Measurements from ENCODE around the gene IFITM10.
"Not testable (repeated sequence)": the region's sequence is repeated elsewhere in the genome, so short reads cannot be mapped to it uniquely, and the experiment has no call there.

The IFITM10 gene

GRCh38 chr11:1694846-1695547, 55.4 kb downstream of the IFITM10 start:
- Histone ChIP-seq H3K27me3 (replicated peaks; ENCODE audit: control insufficient read depth, insufficient read depth, low read length) (peaks cover 71% of the 10 kb centered on the region), H3K4me3 (ENCODE audit: low read length) (no peak overlapping the region), H3K36me3 (ENCODE audit: control insufficient read depth, insufficient read depth, low read length, severe bottlenecking) (no peaks in the 10 kb centered on the region), H3K4me1 (ENCODE audit: control insufficient read depth, insufficient read depth, low read length) (no peaks in the 10 kb centered on the region), H3K9ac (ENCODE audit: low read length) (no peak overlapping the region), H3K9me3 (ENCODE audit: control insufficient read depth, low read length) (peaks cover 6% of the 10 kb centered on the region)
- no peak for DNase-seq (ENCODE audit: low read depth)

- DNase-seq (ENCODE audit: low read depth), result peak; percentile 91
- peaks cover 6% of the 10 kb centered on the region for H3K9me3 ChIP-seq (ENCODE audit: control insufficient read depth, low read length)
- no peaks in the 10 kb centered on the region for H3K4me1 ChIP-seq (ENCODE audit: control insufficient read depth, insufficient read depth, low read length)
- no peak overlapping the region for H3K9ac ChIP-seq (ENCODE audit: low read length)
- H3K4me3 ChIP-seq (ENCODE audit: low read length), result no peak overlapping the region
- H3K27me3 ChIP-seq (replicated peaks; ENCODE audit: control insufficient read depth, insufficient read depth, low read length), result peaks cover 67% of the 10 kb centered on the region
- H3K36me3 ChIP-seq (ENCODE audit: control insufficient read depth, insufficient read depth, low read length, severe bottlenecking), result no peaks in the 10 kb centered on the region
Observed at GRCh38 chr11:1694064-1694845, 56.1 kb downstream of the IFITM10 start.

GRCh38 chr11:1693327-1694063, 56.9 kb downstream of the IFITM10 start:
- no peak overlapping the region for H3K4me3 ChIP-seq (ENCODE audit: low read length)
- DNase-seq (ENCODE audit: low read depth), result peak; percentile 88

DNA sequence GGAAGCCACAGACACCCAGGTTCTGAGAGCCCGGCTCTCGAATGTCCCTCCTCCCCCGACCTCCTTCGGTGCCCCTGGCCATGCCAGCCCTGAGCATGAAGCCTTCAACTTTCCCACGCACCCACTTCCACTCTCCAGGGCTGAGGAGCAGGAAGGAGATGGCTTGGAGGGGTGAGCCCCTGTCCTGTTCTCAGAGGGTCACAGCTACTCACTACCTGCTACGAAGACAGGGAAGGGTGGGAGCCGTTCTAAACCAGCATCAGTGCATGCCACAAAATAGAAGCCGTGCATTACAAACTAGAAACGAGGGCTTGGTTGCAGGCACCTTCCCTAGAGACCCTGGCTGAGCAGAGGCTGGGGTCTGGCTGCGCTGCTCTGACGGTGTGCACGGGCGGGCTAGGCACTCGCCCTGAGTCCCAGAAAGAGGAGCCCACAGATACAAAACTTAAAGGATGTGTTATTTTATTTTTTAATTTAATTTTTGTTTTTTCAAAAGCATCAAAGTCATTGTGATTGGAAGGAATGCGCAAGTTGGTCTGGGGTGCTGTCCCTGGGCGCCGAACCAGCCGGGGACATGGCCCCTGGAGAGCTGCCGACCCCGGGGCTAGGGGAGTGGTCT, 57.6 kb downstream of the IFITM10 start:
- H3K4me1 ChIP-seq (ENCODE audit: control insufficient read depth, insufficient read depth, low read length), result no peaks in the 10 kb centered on the region
- H3K9me3 ChIP-seq (ENCODE audit: control insufficient read depth, low read length), result peaks cover 3% of the 10 kb centered on the region
- no peaks in the 10 kb centered on the region for H3K36me3 ChIP-seq (ENCODE audit: control insufficient read depth, insufficient read depth, low read length, severe bottlenecking)
- H3K4me3 ChIP-seq (ENCODE audit: low read length), result no peak overlapping the region
- no peak overlapping the region for H3K9ac ChIP-seq (ENCODE audit: low read length)
- DNase-seq (ENCODE audit: low read depth), result no peak
- peaks cover 63% of the 10 kb centered on the region for H3K27me3 ChIP-seq (replicated peaks; ENCODE audit: control insufficient read depth, insufficient read depth, low read length)

More at GRCh38 chr11:1693327-1694063, 56.9 kb downstream of the IFITM10 start:
- Histone ChIP-seq H3K9me3 (ENCODE audit: control insufficient read depth, low read length) (peaks cover 6% of the 10 kb centered on the region), H3K4me1 (ENCODE audit: control insufficient read depth, insufficient read depth, low read length) (no peaks in the 10 kb centered on the region), H3K27me3 (replicated peaks; ENCODE audit: control insufficient read depth, insufficient read depth, low read length) (peaks cover 69% of the 10 kb centered on the region), H3K36me3 (ENCODE audit: control insufficient read depth, insufficient read depth, low read length, severe bottlenecking) (no peaks in the 10 kb centered on the region), H3K9ac (ENCODE audit: low read length) (peak overlapping the region; percentile 42)

- no peak for DNase-seq (ENCODE audit: low read depth)
- Histone ChIP-seq H3K9me3 (ENCODE audit: control insufficient read depth, low read length) (peaks cover 3% of the 10 kb centered on the region), H3K36me3 (ENCODE audit: control insufficient read depth, insufficient read depth, low read length, severe bottlenecking) (no peaks in the 10 kb centered on the region), H3K4me1 (ENCODE audit: control insufficient read depth, insufficient read depth, low read length) (no peaks in the 10 kb centered on the region), H3K9ac (ENCODE audit: low read length) (no peak overlapping the region), H3K27me3 (replicated peaks; ENCODE audit: control insufficient read depth, insufficient read depth, low read length) (peaks cover 58% of the 10 kb centered on the region), H3K4me3 (ENCODE audit: low read length) (no peak overlapping the region)
Observed at GRCh38 chr11:1691878-1692707, 58.3 kb downstream of the IFITM10 start.

- Histone ChIP-seq H3K9ac (ENCODE audit: low read length) (no peak overlapping the region), H3K27me3 (replicated peaks; ENCODE audit: control insufficient read depth, insufficient read depth, low read length) (peaks cover 53% of the 10 kb centered on the region), H3K36me3 (ENCODE audit: control insufficient read depth, insufficient read depth, low read length, severe bottlenecking) (no peaks in the 10 kb centered on the region), H3K4me3 (ENCODE audit: low read length) (no peak overlapping the region), H3K9me3 (ENCODE audit: control insufficient read depth, low read length) (no peaks in the 10 kb centered on the region), H3K4me1 (ENCODE audit: control insufficient read depth, insufficient read depth, low read length) (no peaks in the 10 kb centered on the region)
- DNase-seq (ENCODE audit: low read depth), result no peak
Observed at GRCh38 chr11:1691026-1691877, 59.1 kb downstream of the IFITM10 start.

DNA sequence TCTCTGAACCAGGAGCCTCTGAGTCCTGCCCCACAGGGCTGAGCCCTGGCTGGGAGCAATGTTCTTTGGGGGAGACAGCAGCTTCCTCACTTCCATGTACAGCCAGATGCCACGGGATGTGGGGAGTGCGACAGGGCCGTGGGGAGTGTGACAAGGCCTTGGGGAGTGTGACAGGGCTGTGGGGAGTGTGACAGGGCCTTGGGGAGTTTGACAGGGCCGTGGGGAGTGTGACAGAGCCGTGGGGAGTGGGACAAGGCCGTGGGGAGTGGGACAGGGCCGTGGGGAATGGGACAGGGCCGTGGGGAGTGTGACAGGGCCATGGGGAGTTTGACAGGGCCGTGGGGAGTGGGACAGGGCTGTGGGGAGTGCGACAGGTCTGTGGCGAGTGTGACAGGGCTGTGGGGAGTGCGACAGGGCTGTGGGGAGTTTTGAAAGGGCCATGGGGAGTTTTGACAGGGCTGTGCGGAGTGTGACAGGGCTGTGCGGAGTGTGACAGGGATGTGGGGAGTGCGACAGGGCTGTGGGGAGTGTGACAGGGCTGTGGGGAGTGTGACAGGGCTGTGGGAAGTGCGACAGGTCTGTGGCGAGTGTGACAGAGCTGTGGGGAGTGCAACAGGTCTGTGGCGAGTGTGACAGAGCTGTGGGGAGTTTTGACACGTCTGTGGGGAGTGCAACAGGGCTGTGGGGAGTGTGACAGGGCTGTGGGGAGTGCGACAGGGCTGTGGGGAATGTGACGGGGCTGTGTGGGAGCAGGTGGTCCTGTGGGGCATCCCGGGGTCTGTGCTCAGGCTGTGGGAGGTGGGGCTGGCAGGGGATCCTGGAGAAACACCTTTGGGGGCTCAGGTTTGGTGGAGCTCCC, 60.0 kb downstream of the IFITM10 start:
- H3K27me3 ChIP-seq (replicated peaks; ENCODE audit: control insufficient read depth, insufficient read depth, low read length), result peaks cover 44% of the 10 kb centered on the region
- no peaks in the 10 kb centered on the region for H3K36me3 ChIP-seq (ENCODE audit: control insufficient read depth, insufficient read depth, low read length, severe bottlenecking)
- no peak overlapping the region for H3K9ac ChIP-seq (ENCODE audit: low read length)
- DNase-seq (ENCODE audit: low read depth), result no peak
- no peaks in the 10 kb centered on the region for H3K4me1 ChIP-seq (ENCODE audit: control insufficient read depth, insufficient read depth, low read length)
- no peaks in the 10 kb centered on the region for H3K9me3 ChIP-seq (ENCODE audit: control insufficient read depth, low read length)
- no peak overlapping the region for H3K4me3 ChIP-seq (ENCODE audit: low read length)

DNA sequence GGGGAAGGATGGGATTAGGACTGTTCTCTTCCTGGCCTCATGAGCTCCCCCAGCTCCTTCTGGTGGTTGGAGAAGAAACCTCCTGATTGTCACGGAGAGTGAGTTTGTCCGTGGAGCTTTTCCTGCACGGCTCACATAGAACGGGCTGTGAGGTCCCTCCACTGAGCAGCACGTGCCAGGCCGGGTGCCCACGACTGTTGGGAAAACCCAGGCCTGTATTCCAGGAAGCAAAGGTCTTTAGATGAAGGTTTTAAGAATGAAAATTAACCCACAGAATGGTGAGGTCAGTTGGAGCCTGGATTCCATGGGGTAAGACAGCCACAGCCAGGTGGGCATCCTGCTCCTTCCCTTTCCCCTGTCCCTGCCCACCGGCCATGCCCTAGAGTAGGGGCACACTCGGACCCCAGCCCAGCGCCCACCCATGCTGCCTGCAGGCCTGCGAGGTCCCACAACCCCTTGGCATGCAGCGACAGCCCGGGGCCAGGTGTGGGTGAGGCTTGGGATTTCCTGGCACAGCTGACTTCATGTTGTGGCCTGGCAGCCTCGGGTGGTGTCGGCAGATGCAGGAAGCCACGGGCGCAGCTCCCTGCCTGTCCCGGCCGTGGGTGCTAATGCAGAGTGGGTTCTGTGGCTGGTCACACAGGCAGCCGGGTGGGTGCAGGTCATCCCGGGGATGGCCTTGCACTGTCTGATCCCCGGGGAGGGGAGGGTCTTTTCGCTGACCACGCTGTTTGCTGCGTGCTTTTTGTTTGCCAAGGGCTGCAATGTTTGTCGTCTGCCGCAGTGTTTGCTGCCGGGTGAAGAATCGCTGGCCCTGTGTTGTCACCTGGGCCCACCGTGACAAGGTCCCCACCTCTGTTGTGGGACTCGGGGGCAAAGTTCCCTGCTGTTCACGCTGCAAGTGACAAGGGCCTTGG, 60.9 kb downstream of the IFITM10 start:
- peaks cover 35% of the 10 kb centered on the region for H3K27me3 ChIP-seq (replicated peaks; ENCODE audit: control insufficient read depth, insufficient read depth, low read length)
- H3K4me1 ChIP-seq (ENCODE audit: control insufficient read depth, insufficient read depth, low read length); H3K4me3 ChIP-seq (ENCODE audit: low read length); DNase-seq (ENCODE audit: low read depth); H3K36me3 ChIP-seq (ENCODE audit: control insufficient read depth, insufficient read depth, low read length, severe bottlenecking); H3K9ac ChIP-seq (ENCODE audit: low read length); H3K9me3 ChIP-seq (ENCODE audit: control insufficient read depth, low read length): not testable (repeated sequence)
